Spinal cord (tissue), 10 donors: Measurements from ENCODE around the gene WWC2. TPM values are rescaled to one million over a fixed set of nuclear protein-coding genes. Genes with fewer than 3 reads are reported as not detected.

Experiments
- DNase-seq, 6 donors: peaks; one replicate each; pipeline versions ENCODE4 v3.0.0 to v3.0.0-alpha.2; 2013 to 2015; ENCODE audit warnings: low spot score in 6 of 6, low read depth in 4 of 6
- H3K27ac ChIP-seq: one replicate; pipeline ENCODE4 v1.5.1; 2013; ENCODE audit warnings: low read depth, low read length, control low read depth
- H3K27me3 ChIP-seq: one replicate; pipeline ENCODE4 v1.6.1; 2013; ENCODE audit warnings: low read length; ENCODE audit not compliant: control insufficient read depth, insufficient read depth
- H3K36me3 ChIP-seq: one replicate; pipeline ENCODE4 v1.6.1; 2013; ENCODE audit warnings: low read length; ENCODE audit not compliant: control insufficient read depth, insufficient read depth
- H3K4me1 ChIP-seq: one replicate; pipeline ENCODE4 v1.6.1; 2013; ENCODE audit warnings: low read length; ENCODE audit not compliant: control insufficient read depth, insufficient read depth
- H3K4me3 ChIP-seq: one replicate; pipeline ENCODE4 v1.5.1; 2013; ENCODE audit warnings: low read depth, low read length, control low read depth
- H3K9me3 ChIP-seq: one replicate; pipeline ENCODE4 v1.6.1; 2013; ENCODE audit warnings: low read length; ENCODE audit not compliant: control insufficient read depth, insufficient read depth
- WGBS: methylation state at CpG from one replicate; pipeline ENCODE4 v1.1.5; 2013; ENCODE audit warnings: missing lambda C conversion rate; ENCODE audit not compliant: insufficient coverage; 5-methylcytosine and 5-hydroxymethylcytosine counted together
- polyA plus RNA-seq, 2 donors: library from polyadenylated mRNA; unstranded; fragments of 120-200 nt; gene quantifications; one replicate each; pipeline ENCODE4 v1.2.1, GENCODE V29; 2013; ENCODE audit not compliant: insufficient read length in 2 of 2
- total RNA-seq, 2 donors: library from RNA; depleted of rRNA in 1 of 2; stranded (reverse); fragments of 120-200 nt in 1 of 2; fragments of >200 nt in 1 of 2; gene quantifications; one replicate each; pipeline versions ENCODE4 v1.2.3 to v1.2.4, GENCODE V29; 2013 to 2014
- donor health status: healthy.

The WWC2 gene
- total and polyA plus RNA-seq, 4 donors, result 19.0 to 33.4 (median 25.9) TPM

- DNase-seq, result no peak
- H3K9me3 ChIP-seq, result no peaks in the 10 kb centered on the region
- no peaks in the 10 kb centered on the region for H3K27me3 ChIP-seq
- H3K36me3 ChIP-seq, result no peaks in the 10 kb centered on the region
- no peak overlapping the region for H3K4me3 ChIP-seq
- WGBS, result 89% methylated on average over 12 of the region's 16 CpGs
- peaks cover 5% of the 10 kb centered on the region for H3K4me1 ChIP-seq
- H3K27ac ChIP-seq, result no peak overlapping the region
These were observed 267.3 kb downstream of the WWC2 start for GRCh38 chr4:183366206-183366835.

GRCh38 chr4:183369073-183369472 is 270.0 kb downstream of the WWC2 start:
- H3K27me3 ChIP-seq, result no peaks in the 10 kb centered on the region
- H3K27ac ChIP-seq, result no peak overlapping the region
- DNase-seq, result no peak
- no peaks in the 10 kb centered on the region for H3K36me3 ChIP-seq
- H3K9me3 ChIP-seq, result no peaks in the 10 kb centered on the region
- peaks cover 4% of the 10 kb centered on the region for H3K4me1 ChIP-seq
- 72% methylated on average over 7 of the region's 8 CpGs for WGBS
- H3K4me3 ChIP-seq, result no peak overlapping the region

Other genes with a start within 250 kb of the WWC2 start
- gene DCTD, start 181.9 kb upstream of the WWC2 start, total RNA-seq, result 10 to 100 TPM; 43.4 to 62.9 TPM
- gene DCTD, start 181.9 kb upstream of the WWC2 start, polyA plus RNA-seq, result 10 to 100 TPM; 62.0 to 71.8 TPM
- under 1 TPM in 1 of 2 donors, not detected in 1; 0.06 TPM for gene CLDN22, start 221.0 kb downstream of the WWC2 start, total RNA-seq
- 1 to 10 TPM; 1.5 to 1.6 TPM for gene CLDN22, start 221.0 kb downstream of the WWC2 start, polyA plus RNA-seq
- gene CLDN24, start 223.2 kb downstream of the WWC2 start, total RNA-seq, result not detected
- under 1 TPM in 1 of 2 donors, not detected in 1; 0.44 TPM for gene CLDN24, start 223.2 kb downstream of the WWC2 start, polyA plus RNA-seq